A549 (cell line): ENCODE data around the gene SLC39A13.

Experiments
- CBX2 ChIP-seq: fragments of 200-600 bp; sonication (generic); IDR thresholded peaks from 2 replicates; pipeline ENCODE4 v1.6.1; 2016; ENCODE audit warnings: low read depth, mild to moderate bottlenecking, borderline replicate concordance
- CHD4 ChIP-seq: fragments of 200-600 bp; sonication (generic); IDR thresholded peaks from 2 replicates; pipeline ENCODE4 v1.6.1; 2016; ENCODE audit warnings: antibody characterized with exemption, mild to moderate bottlenecking, borderline replicate concordance
- EHMT2 ChIP-seq: fragments of 200-600 bp; sonication (generic); IDR thresholded peaks from 2 replicates; pipeline ENCODE4 v1.6.1; 2016; ENCODE audit warnings: antibody characterized with exemption, low read depth, mild to moderate bottlenecking, moderate library complexity
- POLR2A ChIP-seq: IDR thresholded peaks from 2 replicates; pipeline ENCODE4 v1.6.1; 2012; ENCODE audit warnings: mild to moderate bottlenecking, low read length
- REST ChIP-seq: fragments of 200-600 bp; sonication (generic); IDR thresholded peaks from 2 replicates; pipeline ENCODE4 v1.6.1; 2016; ENCODE audit warnings: antibody characterized with exemption, mild to moderate bottlenecking, moderate library complexity
- RFX5 ChIP-seq: fragments of 450-650 bp; IDR thresholded peaks from 2 replicates; pipeline ENCODE4 v1.7.1; 2014; ENCODE audit warnings: antibody characterized with exemption, mild to moderate bottlenecking, moderate library complexity
- RNF2 ChIP-seq: fragments of 200-600 bp; sonication (generic); IDR thresholded peaks from 2 replicates; pipeline ENCODE4 v1.6.1; 2016; ENCODE audit warnings: low read depth, mild to moderate bottlenecking, antibody characterized with exemption, moderate library complexity, borderline replicate concordance
- SMC3 ChIP-seq: fragments of >200 bp; sonication (Bioruptor Twin); formaldehyde crosslinking; IDR thresholded peaks from 3 replicates; pipeline ENCODE4 v1.6.1; 2018; ENCODE audit warnings: inconsistent platforms
- SREBF2 ChIP-seq: fragments of 450-650 bp; IDR thresholded peaks from 2 replicates; pipeline ENCODE4 v1.6.1; 2014; ENCODE audit warnings: mild to moderate bottlenecking, moderate library complexity
- TF ChIP-seq, protein P1 (sequence below): fragments of >200 bp; sonication (Bioruptor Twin); formaldehyde crosslinking; IDR thresholded peaks from 3 replicates; pipeline ENCODE4 v1.5.1; 2016

DNA sequence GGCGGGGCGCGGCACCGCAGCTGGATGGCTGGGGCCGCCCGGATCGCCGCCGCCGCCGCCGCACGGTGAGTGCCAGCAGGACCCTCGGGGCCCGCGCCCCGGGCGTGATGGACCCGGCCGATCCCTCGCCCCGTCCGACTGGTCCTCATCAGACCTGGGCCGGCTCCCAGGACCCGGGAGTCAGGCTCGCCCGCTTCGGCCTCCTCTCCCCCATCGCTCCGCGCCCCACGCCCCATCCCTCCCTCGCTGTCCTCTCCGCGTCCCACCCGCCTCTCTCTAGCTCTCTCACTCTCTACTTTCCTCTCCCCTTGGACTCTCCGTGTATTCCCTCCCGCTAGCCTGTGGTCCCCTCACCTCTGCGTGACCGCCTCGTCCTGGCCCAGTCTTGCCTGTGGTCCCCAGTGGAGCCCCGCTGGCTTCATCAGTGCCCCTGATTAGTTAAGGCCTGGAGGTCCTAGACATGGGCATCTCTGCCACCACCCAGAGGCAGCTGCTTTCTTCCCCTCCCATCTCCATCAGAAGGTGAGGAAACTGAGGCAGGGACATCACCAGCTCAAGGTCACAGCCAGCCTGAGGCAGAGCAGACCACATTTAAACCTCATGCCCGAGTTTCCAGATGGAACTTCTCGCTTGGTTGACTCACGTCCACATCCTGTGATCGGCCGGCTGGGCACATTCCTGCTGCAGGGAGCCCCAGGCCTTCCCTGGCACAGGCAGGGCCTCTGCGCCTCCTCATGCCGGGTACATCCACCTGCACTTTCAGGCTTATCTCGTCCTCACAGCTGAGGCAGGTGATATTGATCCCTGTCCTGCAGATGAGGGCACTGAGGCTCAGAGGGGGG lies 429 bp downstream of the SLC39A13 start:
- TF ChIP-seq SREBF2 (no peak), SMC3 (no peak), EHMT2 (no peak), POLR2A (0 out of 2 replicates have a peak, but pooled peaks have one; percentile 11), RFX5 (no peak), REST (no peak), CHD4 (no peak), RNF2 (no peak), CBX2 (no peak)
- TF ChIP-seq, protein P1, sequence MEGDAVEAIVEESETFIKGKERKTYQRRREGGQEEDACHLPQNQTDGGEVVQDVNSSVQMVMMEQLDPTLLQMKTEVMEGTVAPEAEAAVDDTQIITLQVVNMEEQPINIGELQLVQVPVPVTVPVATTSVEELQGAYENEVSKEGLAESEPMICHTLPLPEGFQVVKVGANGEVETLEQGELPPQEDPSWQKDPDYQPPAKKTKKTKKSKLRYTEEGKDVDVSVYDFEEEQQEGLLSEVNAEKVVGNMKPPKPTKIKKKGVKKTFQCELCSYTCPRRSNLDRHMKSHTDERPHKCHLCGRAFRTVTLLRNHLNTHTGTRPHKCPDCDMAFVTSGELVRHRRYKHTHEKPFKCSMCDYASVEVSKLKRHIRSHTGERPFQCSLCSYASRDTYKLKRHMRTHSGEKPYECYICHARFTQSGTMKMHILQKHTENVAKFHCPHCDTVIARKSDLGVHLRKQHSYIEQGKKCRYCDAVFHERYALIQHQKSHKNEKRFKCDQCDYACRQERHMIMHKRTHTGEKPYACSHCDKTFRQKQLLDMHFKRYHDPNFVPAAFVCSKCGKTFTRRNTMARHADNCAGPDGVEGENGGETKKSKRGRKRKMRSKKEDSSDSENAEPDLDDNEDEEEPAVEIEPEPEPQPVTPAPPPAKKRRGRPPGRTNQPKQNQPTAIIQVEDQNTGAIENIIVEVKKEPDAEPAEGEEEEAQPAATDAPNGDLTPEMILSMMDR, result no peak
